ENCODE results near the gene C7. TPM values are rescaled to one million over a fixed set of nuclear protein-coding genes. Genes with fewer than 3 reads are reported as not detected.
"Not testable (repeated sequence)": the region's sequence is repeated elsewhere in the genome, so short reads cannot be mapped to it uniquely, and the experiment has no call there.

The C7 gene
- total and polyA plus RNA-seq, 11 donors = 69.5 to 346 (median 89.2) TPM

DNA sequence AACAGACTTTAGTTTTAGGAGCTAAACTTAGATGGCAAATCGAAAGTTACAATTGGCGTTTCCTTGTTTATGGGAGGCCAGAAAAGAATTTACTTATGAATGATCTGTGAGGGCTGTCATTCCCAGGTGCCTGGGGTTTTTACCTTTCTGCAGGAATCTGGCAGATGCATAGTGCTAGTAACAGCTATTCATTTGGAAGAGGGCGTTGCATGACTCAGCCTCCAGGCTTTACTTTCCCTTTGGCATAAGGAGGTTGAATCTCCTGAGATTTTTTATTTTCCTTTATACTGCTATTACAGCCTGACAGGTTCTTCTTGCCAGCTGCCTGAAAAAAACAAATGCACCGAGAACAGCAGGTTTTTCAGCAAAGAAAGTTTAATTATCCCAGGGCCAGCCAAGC lies 38.1 kb upstream of the C7 start:
- no peak for DNase-seq
- intact Hi-C loops (cut with DNase I) = loop anchor here in 6 of 10 donors (10.0 kb wide), 3 partner anchors 116 to 1286 kb away; partner anchors contain the start of gene TTC33 (in 3 of the 6)
- no peak overlapping the region for H3K4me3 ChIP-seq
- H3K4me1 ChIP-seq = no peaks in the 10 kb centered on the region
- TF ChIP-seq, protein P1, sequence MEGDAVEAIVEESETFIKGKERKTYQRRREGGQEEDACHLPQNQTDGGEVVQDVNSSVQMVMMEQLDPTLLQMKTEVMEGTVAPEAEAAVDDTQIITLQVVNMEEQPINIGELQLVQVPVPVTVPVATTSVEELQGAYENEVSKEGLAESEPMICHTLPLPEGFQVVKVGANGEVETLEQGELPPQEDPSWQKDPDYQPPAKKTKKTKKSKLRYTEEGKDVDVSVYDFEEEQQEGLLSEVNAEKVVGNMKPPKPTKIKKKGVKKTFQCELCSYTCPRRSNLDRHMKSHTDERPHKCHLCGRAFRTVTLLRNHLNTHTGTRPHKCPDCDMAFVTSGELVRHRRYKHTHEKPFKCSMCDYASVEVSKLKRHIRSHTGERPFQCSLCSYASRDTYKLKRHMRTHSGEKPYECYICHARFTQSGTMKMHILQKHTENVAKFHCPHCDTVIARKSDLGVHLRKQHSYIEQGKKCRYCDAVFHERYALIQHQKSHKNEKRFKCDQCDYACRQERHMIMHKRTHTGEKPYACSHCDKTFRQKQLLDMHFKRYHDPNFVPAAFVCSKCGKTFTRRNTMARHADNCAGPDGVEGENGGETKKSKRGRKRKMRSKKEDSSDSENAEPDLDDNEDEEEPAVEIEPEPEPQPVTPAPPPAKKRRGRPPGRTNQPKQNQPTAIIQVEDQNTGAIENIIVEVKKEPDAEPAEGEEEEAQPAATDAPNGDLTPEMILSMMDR (IDR thresholded peaks at IDR 0.05) = no peak
- no peak for TF ChIP-seq POLR2A (IDR thresholded peaks at IDR 0.05)
- H3K27ac ChIP-seq = no peak overlapping the region
- 79 to 81% (median 80%) methylated on average over 4 of the region's 4 CpGs for WGBS, 4 donors
- ATAC-seq = no peak
- H3K9me3 ChIP-seq = no peaks in the 10 kb centered on the region
- no peaks in the 10 kb centered on the region for H3K27me3 ChIP-seq
- H3K36me3 ChIP-seq = no peaks in the 10 kb centered on the region

DNA sequence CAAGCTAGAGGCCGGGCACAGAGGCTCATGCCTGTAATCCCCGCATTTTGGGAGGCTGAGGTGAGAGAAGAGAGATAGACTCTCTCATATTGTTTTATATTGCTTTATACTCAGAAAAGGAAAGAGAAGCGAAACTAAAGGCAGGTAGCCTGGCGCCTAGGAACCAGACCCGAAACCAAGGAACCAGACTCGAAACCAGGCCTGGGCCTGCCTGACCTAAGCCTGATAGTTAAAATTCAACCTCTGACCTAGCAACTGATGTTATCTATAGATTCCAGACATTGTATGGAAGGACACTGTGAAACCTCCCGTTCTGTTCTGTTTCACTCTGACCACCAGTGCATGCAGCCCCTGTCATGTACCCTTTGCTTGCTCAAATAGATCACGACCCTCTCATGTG lies 37.0 kb upstream of the C7 start:
- H3K27me3 ChIP-seq, H3K27ac ChIP-seq, H3K4me3 ChIP-seq, DNase-seq, H3K9me3 ChIP-seq, H3K4me1 ChIP-seq, H3K36me3 ChIP-seq, ATAC-seq: not testable (repeated sequence)
- 93 to 96% (median 94%) methylated on average over 8 of the region's 8 CpGs for WGBS, 4 donors
- intact Hi-C loops (cut with DNase I) = loop anchor here in 6 of 10 donors (10.0 kb wide), 3 partner anchors 117 to 1287 kb away; partner anchors contain the start of gene TTC33 (in 3 of the 6)

DNA sequence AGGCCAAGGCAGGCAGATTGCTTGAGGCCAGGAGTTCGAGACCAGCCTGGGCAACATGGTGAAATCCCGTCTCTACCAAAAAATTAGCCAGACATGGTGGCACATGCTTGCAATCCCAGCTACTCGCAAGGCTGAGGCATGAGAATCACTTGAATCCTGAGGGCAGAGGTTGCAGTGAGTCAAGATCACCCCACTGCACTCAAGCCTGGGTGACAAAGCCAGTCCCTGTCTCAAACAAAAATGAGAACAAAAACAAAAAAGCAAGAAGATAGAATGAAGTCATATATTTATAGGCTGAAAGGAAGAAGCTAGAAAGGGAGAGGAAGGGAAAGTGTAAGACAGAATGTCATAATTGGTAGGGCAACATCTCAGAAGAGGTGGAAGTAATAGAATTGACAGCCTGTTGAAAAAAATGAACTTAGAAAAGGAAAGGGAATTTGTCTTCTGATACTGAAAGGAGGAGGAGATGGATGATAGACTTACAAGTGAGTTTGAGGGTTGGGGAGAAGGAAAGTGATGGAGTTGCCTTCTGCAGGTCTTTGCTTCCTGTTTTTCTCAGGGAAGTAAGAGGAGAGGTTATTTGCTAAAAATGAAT lies 35.9 kb upstream of the C7 start:
- WGBS, 4 donors = 87 to 95% (median 91%) methylated on average over 3 of the region's 3 CpGs
- H3K9me3 ChIP-seq = no peaks in the 10 kb centered on the region
- ATAC-seq = no peak
- H3K27me3 ChIP-seq = no peaks in the 10 kb centered on the region
- no peak for DNase-seq
- no peaks in the 10 kb centered on the region for H3K4me1 ChIP-seq
- no peak for TF ChIP-seq POLR2A (IDR thresholded peaks at IDR 0.05)
- TF ChIP-seq, protein P1 (IDR thresholded peaks at IDR 0.05) = no peak
- H3K27ac ChIP-seq = no peak overlapping the region
- intact Hi-C loops (cut with DNase I) = loop anchor here in 6 of 10 donors (10.0 kb wide), 3 partner anchors 119 to 1289 kb away; partner anchors contain the start of gene TTC33 (in 3 of the 6)
- no peak overlapping the region for H3K4me3 ChIP-seq
- no peaks in the 10 kb centered on the region for H3K36me3 ChIP-seq

DNA sequence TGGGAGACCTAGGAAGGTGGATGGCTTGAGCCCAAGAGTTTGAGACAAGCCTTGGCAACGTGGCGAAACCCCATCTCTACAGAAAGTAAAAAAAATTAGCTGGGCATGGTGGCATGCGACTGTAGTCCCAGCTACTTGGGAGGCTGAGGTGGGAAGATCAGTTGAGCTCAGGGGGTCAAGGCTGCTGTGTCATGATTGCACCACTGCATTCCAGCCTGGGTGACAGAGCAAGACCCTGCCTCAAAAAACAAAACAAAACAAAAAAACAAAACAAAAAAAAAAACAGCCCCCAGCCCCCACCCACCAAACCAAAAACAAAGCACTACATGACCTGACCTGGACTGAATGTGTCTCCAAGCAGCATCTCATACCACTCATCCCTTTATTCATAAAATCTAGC lies 33.3 kb upstream of the C7 start:
- 77 to 89% (median 81%) methylated on average over 3 of the region's 3 CpGs for WGBS, 4 donors
- intact Hi-C loops (cut with DNase I) = loop anchor here in 9 of 10 donors (5.0 to 10.0 kb wide), 10 partner anchors 34 to 1299 kb away; partner anchors contain the start of genes TTC33 (in 4 of the 9), CARD6 (in 1 of the 9) and RPL37 (in 1 of the 9)
- Histone ChIP-seq H3K4me3 (no peak overlapping the region), H3K4me1 (peaks cover 0 to 4% (median 0%) of the 10 kb centered on the region in 12 donors), H3K9me3 (no peaks in the 10 kb centered on the region), H3K27me3 (no peaks in the 10 kb centered on the region), H3K27ac (no peak overlapping the region), H3K36me3 (no peaks in the 10 kb centered on the region)
- DNase-seq (no peak), ATAC-seq (no peak)
- TF ChIP-seq, protein P1 (IDR thresholded peaks at IDR 0.05) = no peak
- TF ChIP-seq POLR2A (IDR thresholded peaks at IDR 0.05) = no peak
